Stimulated activated naive B cell treated with anti-CD40 and anti-IgM and Interleukin-4, amounts not matched to agents 10 μg/mL and 1 μg/mL and 100 μg/mL, for 72 hours (primary cell): ENCODE measurements around the gene VLDLR.

Source experiments
- ATAC-seq, 2 donors: fragments of 150-1000 bp; cut with Tn5 transposase; replicated peaks; 2 replicates each; pipeline ENCODE4 v1.10.0; 2021; ENCODE audit warnings: moderate library complexity in 1 of 2
- DNase-seq: peaks from one replicate; pipeline ENCODE4 v3.0.0; 2021
- H3K27ac Mint-ChIP-seq: one replicate; pipeline ENCODE4 v1.8.0; 2022; ENCODE audit warnings: mild to moderate bottlenecking, mixed read lengths
- H3K27me3 Mint-ChIP-seq, 2 donors: one replicate each; pipeline ENCODE4 v1.8.0; 2022; ENCODE audit warnings: mixed read lengths in 2 of 2
- H3K36me3 Mint-ChIP-seq, 2 donors: one replicate each; pipeline ENCODE4 v1.8.0; 2022; ENCODE audit warnings: mixed read lengths in 2 of 2, mild to moderate bottlenecking in 1 of 2
- H3K4me1 Mint-ChIP-seq, 2 donors: one replicate each; pipeline ENCODE4 v1.8.0; 2022; ENCODE audit warnings: mixed read lengths in 2 of 2, mild to moderate bottlenecking in 1 of 2
- H3K4me3 Mint-ChIP-seq, 2 donors: one replicate each; pipeline ENCODE4 v1.8.0; 2022; ENCODE audit warnings: mild to moderate bottlenecking in 2 of 2, mixed read lengths in 2 of 2, moderate library complexity in 1 of 2
- H3K9me3 Mint-ChIP-seq, 2 donors: one replicate each; pipeline ENCODE4 v1.8.0; 2022; ENCODE audit warnings: mixed read lengths in 2 of 2, mild to moderate bottlenecking in 1 of 2

Gene VLDLR

GRCh38 chr9:2630158-2630557, 8.6 kb downstream of the VLDLR start:
- H3K27ac Mint-ChIP-seq: no peak overlapping the region
- no peak for DNase-seq
- no peak for ATAC-seq
- peaks cover 16 to 33% of the 10 kb centered on the region in 2 donors for H3K27me3 Mint-ChIP-seq
- H3K9me3 Mint-ChIP-seq: peaks cover 3 to 5% of the 10 kb centered on the region in 2 donors
- no peaks in the 10 kb centered on the region for H3K36me3 Mint-ChIP-seq
- no peaks in the 10 kb centered on the region for H3K4me1 Mint-ChIP-seq
- H3K4me3 Mint-ChIP-seq: no peak overlapping the region

GRCh38 chr9:2631263-2631662, 9.7 kb downstream of the VLDLR start:
- H3K27ac Mint-ChIP-seq: no peak overlapping the region
- DNase-seq (no peak), ATAC-seq (no peak)
- H3K4me1 Mint-ChIP-seq: no peaks in the 10 kb centered on the region
- H3K36me3 Mint-ChIP-seq: no peaks in the 10 kb centered on the region
- H3K9me3 Mint-ChIP-seq: peaks cover 3 to 5% of the 10 kb centered on the region in 2 donors
- peaks cover 12 to 24% of the 10 kb centered on the region in 2 donors for H3K27me3 Mint-ChIP-seq
- no peak overlapping the region for H3K4me3 Mint-ChIP-seq

- peaks cover 9 to 16% of the 10 kb centered on the region in 2 donors for H3K27me3 Mint-ChIP-seq
- H3K4me1 Mint-ChIP-seq: peaks cover 2 to 6% of the 10 kb centered on the region in 2 donors
- no peak overlapping the region for H3K4me3 Mint-ChIP-seq
- H3K36me3 Mint-ChIP-seq: no peaks in the 10 kb centered on the region
- no peak overlapping the region for H3K27ac Mint-ChIP-seq
- peaks cover 3 to 5% of the 10 kb centered on the region in 2 donors for H3K9me3 Mint-ChIP-seq
- ATAC-seq (no peak), DNase-seq (no peak)
Observed at GRCh38 chr9:2634153-2634552, 12.6 kb downstream of the VLDLR start.

- H3K27ac Mint-ChIP-seq: no peak overlapping the region
- peaks cover 9 to 16% of the 10 kb centered on the region in 2 donors for H3K27me3 Mint-ChIP-seq
- H3K4me3 Mint-ChIP-seq: no peak overlapping the region
- DNase-seq (no peak), ATAC-seq (no peak)
- no peaks in the 10 kb centered on the region for H3K36me3 Mint-ChIP-seq
- peaks cover 2 to 7% of the 10 kb centered on the region in 2 donors for H3K4me1 Mint-ChIP-seq
- peaks cover 3 to 5% of the 10 kb centered on the region in 2 donors for H3K9me3 Mint-ChIP-seq
Observed at GRCh38 chr9:2634818-2635217, 13.2 kb downstream of the VLDLR start.

- DNase-seq (no peak), ATAC-seq (no peak)
- Mint-ChIP-seq H3K4me1 (peaks cover 2 to 7% of the 10 kb centered on the region in 2 donors), H3K4me3 (no peak overlapping the region), H3K27me3 (peaks cover 9 to 11% of the 10 kb centered on the region in 2 donors), H3K36me3 (no peaks in the 10 kb centered on the region), H3K9me3 (peaks cover 3 to 5% of the 10 kb centered on the region in 2 donors), H3K27ac (no peak overlapping the region)
Observed at GRCh38 chr9:2635922-2636321, 14.3 kb downstream of the VLDLR start.

GRCh38 chr9:2637390-2637789, 15.8 kb downstream of the VLDLR start:
- peaks cover 2 to 7% of the 10 kb centered on the region in 2 donors for H3K4me1 Mint-ChIP-seq
- H3K36me3 Mint-ChIP-seq: no peaks in the 10 kb centered on the region
- no peak for ATAC-seq

GRCh38 chr9:2638871-2639673, 17.5 kb downstream of the VLDLR start:
- H3K4me1 Mint-ChIP-seq: peaks cover 2 to 7% of the 10 kb centered on the region in 2 donors
- no peak overlapping the region for H3K27ac Mint-ChIP-seq
- ATAC-seq: peak; percentile 76 to 89
- H3K36me3 Mint-ChIP-seq: no peaks in the 10 kb centered on the region
- no peak overlapping the region for H3K4me3 Mint-ChIP-seq
- H3K27me3 Mint-ChIP-seq: peaks cover 4 to 8% of the 10 kb centered on the region in 2 donors
- peaks cover 0 to 3% of the 10 kb centered on the region in 2 donors for H3K9me3 Mint-ChIP-seq
- no peak for DNase-seq

More at GRCh38 chr9:2637390-2637789, 15.8 kb downstream of the VLDLR start:
- Mint-ChIP-seq H3K9me3 (no peaks in the 10 kb centered on the region), H3K4me3 (no peak overlapping the region), H3K27ac (no peak overlapping the region), H3K27me3 (peaks cover 4 to 8% of the 10 kb centered on the region in 2 donors)
- DNase-seq: no peak

GRCh38 chr9:2639786-2640185, 18.2 kb downstream of the VLDLR start:
- ATAC-seq: no peak
- Mint-ChIP-seq H3K4me3 (no peak overlapping the region), H3K27me3 (peaks cover 2 to 4% of the 10 kb centered on the region in 2 donors), H3K4me1 (peaks cover 2 to 7% of the 10 kb centered on the region in 2 donors), H3K27ac (no peak overlapping the region), H3K36me3 (no peaks in the 10 kb centered on the region), H3K9me3 (peaks cover 0 to 3% of the 10 kb centered on the region in 2 donors)
- no peak for DNase-seq

GRCh38 chr9:2640570-2640969, 19.0 kb downstream of the VLDLR start:
- no peaks in the 10 kb centered on the region for H3K36me3 Mint-ChIP-seq

GRCh38 chr9:2641033-2641432, 19.4 kb downstream of the VLDLR start:
- ATAC-seq (no peak), DNase-seq (no peak)
- H3K27ac Mint-ChIP-seq: no peak overlapping the region
- peaks cover 0 to 3% of the 10 kb centered on the region in 2 donors for H3K9me3 Mint-ChIP-seq
- H3K4me3 Mint-ChIP-seq: no peak overlapping the region
- peaks cover 3 to 13% of the 10 kb centered on the region in 2 donors for H3K4me1 Mint-ChIP-seq
- no peaks in the 10 kb centered on the region for H3K36me3 Mint-ChIP-seq
- H3K27me3 Mint-ChIP-seq: no peaks in the 10 kb centered on the region

More at GRCh38 chr9:2640570-2640969, 19.0 kb downstream of the VLDLR start:
- Mint-ChIP-seq H3K4me3 (no peak overlapping the region), H3K27me3 (peaks cover 0 to under 1% of the 10 kb centered on the region in 2 donors), H3K27ac (no peak overlapping the region), H3K4me1 (peaks cover 2 to 12% of the 10 kb centered on the region in 2 donors), H3K9me3 (peaks cover 0 to 3% of the 10 kb centered on the region in 2 donors)
- ATAC-seq (no peak), DNase-seq (no peak)

GRCh38 chr9:2642068-2642467, 20.5 kb downstream of the VLDLR start:
- H3K27me3 Mint-ChIP-seq: no peaks in the 10 kb centered on the region
- no peak overlapping the region for H3K4me3 Mint-ChIP-seq
- ATAC-seq (no peak), DNase-seq (no peak)
- H3K27ac Mint-ChIP-seq: no peak overlapping the region
- H3K4me1 Mint-ChIP-seq: peaks cover 3 to 13% of the 10 kb centered on the region in 2 donors
- peaks cover 0 to 3% of the 10 kb centered on the region in 2 donors for H3K9me3 Mint-ChIP-seq
- no peaks in the 10 kb centered on the region for H3K36me3 Mint-ChIP-seq

- ATAC-seq (peak in 1 of 2 donors; percentile 33), DNase-seq (no peak)
- Mint-ChIP-seq H3K4me1 (peaks cover 1 to 6% of the 10 kb centered on the region in 2 donors), H3K27ac (no peak overlapping the region), H3K9me3 (peaks cover 0 to 3% of the 10 kb centered on the region in 2 donors), H3K4me3 (no peak overlapping the region), H3K27me3 (no peaks in the 10 kb centered on the region), H3K36me3 (peaks cover 0 to 4% of the 10 kb centered on the region in 2 donors)
Observed at GRCh38 chr9:2645569-2645968, 24.0 kb downstream of the VLDLR start.

- Mint-ChIP-seq H3K4me3 (no peak overlapping the region), H3K9me3 (no peaks in the 10 kb centered on the region), H3K4me1 (peaks cover 4 to 8% of the 10 kb centered on the region in 2 donors), H3K36me3 (peaks cover 23 to 29% of the 10 kb centered on the region in 2 donors), H3K27me3 (peaks cover 15 to 47% of the 10 kb centered on the region in 2 donors), H3K27ac (no peak overlapping the region)
- ATAC-seq (no peak), DNase-seq (no peak)
Observed at GRCh38 chr9:2655411-2655901, 33.9 kb downstream of the VLDLR start.

GRCh38 chr9:2657427-2657826, 35.8 kb downstream of the VLDLR start:
- Mint-ChIP-seq H3K4me3 (no peak overlapping the region), H3K27ac (no peak overlapping the region), H3K36me3 (peaks cover 22 to 37% of the 10 kb centered on the region in 2 donors), H3K4me1 (peaks cover 4 to 8% of the 10 kb centered on the region in 2 donors), H3K27me3 (peaks cover 23 to 55% of the 10 kb centered on the region in 2 donors), H3K9me3 (no peaks in the 10 kb centered on the region)
- ATAC-seq: peak; percentile 96 to 99
- peak; percentile 24 for DNase-seq

GRCh38 chr9:2662496-2662895, 40.9 kb downstream of the VLDLR start:
- no peak overlapping the region for H3K27ac Mint-ChIP-seq

More at GRCh38 chr9:2662496-2662895, 40.9 kb downstream of the VLDLR start:
- Mint-ChIP-seq H3K4me3 (no peak overlapping the region), H3K9me3 (peaks cover 6 to 12% of the 10 kb centered on the region in 2 donors), H3K4me1 (peaks cover 3% of the 10 kb centered on the region in 2 donors), H3K27me3 (peaks cover 19 to 34% of the 10 kb centered on the region in 2 donors), H3K36me3 (peaks cover 28 to 44% of the 10 kb centered on the region in 2 donors)
- no peak for DNase-seq
- ATAC-seq: no peak
